ENCODE data around the gene NKX1-1. TPM values are rescaled to one million over a fixed set of nuclear protein-coding genes. Genes with fewer than 3 reads are reported as not detected.
"Not testable (repeated sequence)": the region's sequence is repeated elsewhere in the genome, so short reads cannot be mapped to it uniquely, and the experiment has no call there.

NKX1-1 gene
- total RNA-seq, 6 experiments from 2014 or later: not detected

GRCh38 chr4:1446502-1447386 is 40.5 kb upstream of the NKX1-1 start:
- no peak for DNase-seq
- Mint-ChIP-seq H3K36me3 (ENCODE audit: low read depth) (no peaks in the 10 kb centered on the region), H3K27ac (no peak overlapping the region), H3K4me3 (no peak overlapping the region), H3K27me3 (ENCODE audit: insufficient read depth) (peaks cover 10% of the 10 kb centered on the region), H3K9me3 (no peaks in the 10 kb centered on the region; the same call in 1 of the 2 replicates), H3K4me1 (ENCODE audit: low read depth) (no peaks in the 10 kb centered on the region)
- TF ChIP-seq, protein P1, sequence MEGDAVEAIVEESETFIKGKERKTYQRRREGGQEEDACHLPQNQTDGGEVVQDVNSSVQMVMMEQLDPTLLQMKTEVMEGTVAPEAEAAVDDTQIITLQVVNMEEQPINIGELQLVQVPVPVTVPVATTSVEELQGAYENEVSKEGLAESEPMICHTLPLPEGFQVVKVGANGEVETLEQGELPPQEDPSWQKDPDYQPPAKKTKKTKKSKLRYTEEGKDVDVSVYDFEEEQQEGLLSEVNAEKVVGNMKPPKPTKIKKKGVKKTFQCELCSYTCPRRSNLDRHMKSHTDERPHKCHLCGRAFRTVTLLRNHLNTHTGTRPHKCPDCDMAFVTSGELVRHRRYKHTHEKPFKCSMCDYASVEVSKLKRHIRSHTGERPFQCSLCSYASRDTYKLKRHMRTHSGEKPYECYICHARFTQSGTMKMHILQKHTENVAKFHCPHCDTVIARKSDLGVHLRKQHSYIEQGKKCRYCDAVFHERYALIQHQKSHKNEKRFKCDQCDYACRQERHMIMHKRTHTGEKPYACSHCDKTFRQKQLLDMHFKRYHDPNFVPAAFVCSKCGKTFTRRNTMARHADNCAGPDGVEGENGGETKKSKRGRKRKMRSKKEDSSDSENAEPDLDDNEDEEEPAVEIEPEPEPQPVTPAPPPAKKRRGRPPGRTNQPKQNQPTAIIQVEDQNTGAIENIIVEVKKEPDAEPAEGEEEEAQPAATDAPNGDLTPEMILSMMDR (IDR thresholded peaks at IDR 0.05): no peak

DNA sequence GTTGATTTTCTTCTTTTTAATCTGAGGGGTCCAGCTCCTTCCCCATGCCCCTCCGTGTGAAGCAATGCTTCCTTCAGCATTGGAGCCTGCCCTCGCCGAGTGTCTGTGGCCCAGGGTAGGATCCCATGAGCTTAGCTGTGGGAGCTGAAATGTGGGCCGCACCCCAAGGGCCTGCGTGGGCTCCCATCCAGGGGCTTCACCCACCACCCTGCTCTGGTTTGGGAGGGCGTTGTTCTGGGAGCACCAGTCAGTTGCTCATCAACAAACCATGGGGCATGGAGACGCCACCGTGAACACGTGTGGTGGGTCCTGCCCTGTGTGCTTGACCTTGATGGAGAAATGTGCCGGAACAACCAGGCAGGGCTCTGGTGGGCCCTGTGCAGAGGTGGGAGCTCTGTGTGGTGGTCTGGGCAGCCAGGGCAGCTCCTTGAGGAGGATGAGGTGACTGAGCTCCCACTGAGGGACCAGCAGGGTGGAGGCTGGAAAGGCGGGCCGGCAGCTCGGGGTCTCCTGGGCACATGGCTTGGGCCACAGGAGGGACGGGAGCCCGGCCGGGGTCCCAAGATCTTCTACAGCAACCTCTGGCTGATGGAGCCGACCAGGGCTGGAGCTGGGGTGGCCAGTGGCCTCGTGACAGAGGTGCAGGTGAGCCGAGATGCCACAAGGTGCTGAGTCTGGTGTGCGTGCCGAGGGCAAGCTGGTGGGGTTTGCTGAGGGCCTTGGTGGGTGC is 39.6 kb upstream of the NKX1-1 start:
- Mint-ChIP-seq H3K4me3 (no peak overlapping the region), H3K27ac (no peak overlapping the region), H3K4me1 (ENCODE audit: low read depth) (no peaks in the 10 kb centered on the region), H3K36me3 (ENCODE audit: low read depth) (no peaks in the 10 kb centered on the region), H3K9me3 (no peaks in the 10 kb centered on the region; the same call in 1 of the 2 replicates), H3K27me3 (ENCODE audit: insufficient read depth) (peaks cover 8% of the 10 kb centered on the region)
- TF ChIP-seq, protein P1 (IDR thresholded peaks at IDR 0.05): no peak
- no peak for DNase-seq

- not testable (repeated sequence) for H3K27me3 Mint-ChIP-seq (ENCODE audit: insufficient read depth); H3K4me3 Mint-ChIP-seq; H3K9me3 Mint-ChIP-seq; H3K27ac Mint-ChIP-seq; DNase-seq; H3K36me3 Mint-ChIP-seq (ENCODE audit: low read depth); H3K4me1 Mint-ChIP-seq (ENCODE audit: low read depth)
Observed at GRCh38 chr4:1443688-1444172, 37.5 kb upstream of the NKX1-1 start.

DNA sequence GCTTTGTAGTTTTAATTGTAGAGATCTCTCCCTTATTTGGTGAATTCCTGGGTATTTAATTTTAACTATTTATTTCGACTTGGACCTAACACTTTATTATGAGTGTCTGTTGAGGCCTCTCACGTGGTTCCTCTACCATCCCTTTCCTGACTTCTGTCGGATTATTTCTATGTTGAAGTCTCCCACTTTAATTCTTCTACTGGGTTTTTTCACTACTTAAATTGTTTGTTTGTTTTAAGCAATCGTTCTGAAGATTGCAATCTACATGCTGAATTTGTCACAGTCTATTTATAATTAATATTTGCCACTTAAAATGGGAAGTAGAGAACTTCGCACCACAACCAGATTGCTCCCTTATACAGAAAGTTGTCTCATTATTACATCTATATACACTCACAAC is 20.8 kb upstream of the NKX1-1 start:
- Mint-ChIP-seq H3K9me3 (no peaks in the 10 kb centered on the region), H3K36me3 (ENCODE audit: low read depth) (no peaks in the 10 kb centered on the region), H3K4me1 (ENCODE audit: low read depth) (no peaks in the 10 kb centered on the region), H3K27ac (no peak overlapping the region), H3K4me3 (no peak overlapping the region), H3K27me3 (ENCODE audit: insufficient read depth) (peaks cover 11% of the 10 kb centered on the region)
- DNase-seq: no peak
- TF ChIP-seq, protein P1 (IDR thresholded peaks at IDR 0.05): no peak

- Mint-ChIP-seq H3K36me3 (ENCODE audit: low read depth) (no peaks in the 10 kb centered on the region), H3K4me1 (ENCODE audit: low read depth) (no peaks in the 10 kb centered on the region), H3K9me3 (no peaks in the 10 kb centered on the region), H3K27ac (no peak overlapping the region), H3K27me3 (ENCODE audit: insufficient read depth) (peaks cover 23% of the 10 kb centered on the region), H3K4me3 (no peak overlapping the region)
- DNase-seq: no peak
- TF ChIP-seq, protein P1 (IDR thresholded peaks at IDR 0.05): no peak
Observed at GRCh38 chr4:1421657-1422056, 15.4 kb upstream of the NKX1-1 start.

- Mint-ChIP-seq H3K4me1 (ENCODE audit: low read depth) (no peaks in the 10 kb centered on the region), H3K36me3 (ENCODE audit: low read depth) (no peaks in the 10 kb centered on the region), H3K4me3 (no peak overlapping the region), H3K27ac (no peak overlapping the region), H3K9me3 (no peaks in the 10 kb centered on the region), H3K27me3 (ENCODE audit: insufficient read depth) (peaks cover 25% of the 10 kb centered on the region)
- TF ChIP-seq, protein P1 (IDR thresholded peaks at IDR 0.05): no peak
- no peak for DNase-seq
Observed at GRCh38 chr4:1419708-1420107, 13.5 kb upstream of the NKX1-1 start.

Measured in HFFc6 (cell line).